HG03064 (cell line): ENCODE data around the gene LIPF.
"Not testable (repeated sequence)": the region's sequence is repeated elsewhere in the genome, so short reads cannot be mapped to it uniquely, and the experiment has no call there.

ENCODE experiments used
- ATAC-seq: cut with Tn5 transposase; IDR thresholded peaks from one replicate; pipeline ENCODE4 v1.9.1; 2021; ENCODE audit warnings: low read depth; ENCODE audit not compliant: unreplicated experiment

Gene LIPF

DNA sequence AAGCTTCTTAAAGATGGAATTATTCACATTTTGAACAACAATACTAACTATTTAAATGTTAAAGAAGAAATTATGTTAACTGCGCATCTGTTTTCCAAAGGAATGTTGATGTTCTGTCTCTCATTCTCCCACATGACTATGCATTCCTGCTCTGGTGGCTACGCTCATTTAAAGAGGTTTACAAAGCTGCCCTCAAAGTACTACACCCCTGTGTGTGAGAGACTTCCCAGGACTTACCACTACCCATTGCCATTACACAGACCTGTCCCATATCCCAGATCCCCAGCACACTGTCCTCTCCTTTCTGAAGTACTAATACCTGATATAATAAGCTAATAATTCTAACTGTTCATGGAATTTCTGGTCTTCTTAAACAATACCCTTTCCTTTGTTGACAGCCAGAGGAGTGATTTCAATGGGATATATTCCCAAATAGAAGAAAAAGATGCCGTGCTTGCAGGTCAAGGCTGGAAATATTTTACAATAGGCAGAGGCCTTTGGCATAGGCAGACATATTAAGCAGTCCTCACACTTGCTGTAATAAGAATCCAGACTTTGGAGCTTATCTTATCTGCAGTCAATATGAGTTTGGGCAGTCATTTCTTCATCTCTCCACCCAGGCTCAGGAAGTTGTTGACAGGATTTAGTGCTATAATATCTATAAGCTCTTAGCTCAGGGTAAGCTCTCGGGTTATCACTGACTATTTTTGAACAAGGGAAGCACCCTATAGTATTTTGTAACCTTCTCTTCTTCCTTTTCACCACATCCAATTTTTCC, 12.2 kb downstream of the LIPF start:
- ATAC-seq: no peak

DNA sequence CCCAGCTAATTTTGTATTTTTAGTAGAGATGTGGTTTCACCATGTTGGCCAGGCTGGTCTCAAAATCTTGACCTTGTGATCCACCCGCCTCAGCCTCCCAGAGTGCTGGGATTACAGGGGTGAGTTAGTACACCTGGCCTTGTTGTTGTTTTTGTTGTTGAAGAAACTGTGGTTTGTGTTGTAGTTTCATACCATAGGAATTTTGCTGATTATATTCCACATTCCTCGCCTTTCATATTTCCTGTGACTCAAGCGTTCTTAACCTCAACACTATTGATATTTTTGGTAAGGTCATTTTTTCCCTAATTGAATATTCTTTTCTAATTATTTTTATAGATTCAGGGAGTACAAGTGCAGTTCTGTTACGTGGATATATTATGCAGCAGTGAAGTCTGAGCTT, 16.7 kb downstream of the LIPF start:
- no peak for ATAC-seq

DNA sequence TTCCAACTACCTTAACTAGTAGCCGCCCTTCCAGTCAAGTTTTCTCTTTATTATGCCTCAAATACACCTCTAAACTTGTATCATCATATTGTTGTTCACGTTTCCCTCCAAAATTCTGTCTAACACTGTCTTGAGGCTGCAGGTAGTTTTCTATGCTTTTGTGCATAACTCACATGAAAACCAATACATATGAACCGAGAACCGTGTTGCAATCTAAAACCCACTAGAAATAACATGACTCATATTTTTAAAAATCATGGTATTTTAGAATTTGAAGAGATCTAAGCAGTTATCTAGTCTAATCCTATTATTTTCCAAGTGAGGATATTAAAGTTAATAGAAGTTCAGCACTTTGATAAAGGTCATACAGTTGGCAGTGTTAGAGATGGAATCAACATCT, 18.2 kb downstream of the LIPF start:
- no peak for ATAC-seq

DNA sequence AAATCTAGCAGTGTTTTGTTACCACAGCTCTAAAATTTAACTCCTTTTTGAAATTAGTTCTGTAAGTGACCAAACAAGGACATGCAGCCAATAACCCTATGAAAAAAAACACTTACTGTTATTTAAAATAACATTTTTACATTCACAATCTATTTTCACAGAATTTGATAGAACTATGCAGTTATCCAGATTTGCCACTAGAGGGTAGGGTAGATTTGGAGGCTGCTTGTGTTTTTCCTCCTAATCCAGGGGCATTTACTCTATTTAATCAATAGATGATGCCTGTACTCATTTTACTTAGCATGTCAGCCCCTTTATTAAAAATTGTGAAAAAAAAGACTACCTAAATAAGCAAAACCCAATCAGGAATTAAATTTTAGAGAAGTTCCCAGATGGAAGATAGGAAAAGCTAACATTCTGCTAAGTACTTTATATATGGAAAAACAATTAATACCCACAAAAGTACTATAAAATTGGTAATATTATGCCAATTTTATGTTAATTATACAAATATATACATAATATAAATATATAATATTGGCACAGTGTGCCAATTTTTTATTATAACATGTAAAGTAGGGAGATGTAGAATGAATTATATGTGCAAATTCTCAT, 23.7 kb downstream of the LIPF start:
- ATAC-seq: no peak

DNA sequence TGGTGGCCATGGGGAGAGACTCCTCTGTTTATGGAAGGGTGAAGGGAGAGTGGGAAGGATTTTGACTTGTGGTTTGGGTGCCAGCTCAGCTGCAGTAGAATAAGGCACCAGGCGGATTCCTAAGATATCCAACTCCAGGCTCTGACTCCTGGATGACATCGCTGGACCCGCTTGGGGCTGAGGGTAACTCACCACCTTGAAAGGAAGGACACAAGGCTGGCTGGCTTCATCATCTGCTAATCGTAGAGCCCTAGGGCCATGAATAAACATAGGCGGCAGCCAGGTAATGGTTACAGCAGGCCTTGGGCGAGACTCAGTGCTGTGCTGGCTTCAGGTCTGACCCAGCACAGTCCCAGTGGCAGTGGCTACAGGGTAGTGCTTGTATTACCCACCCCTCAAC, 25.1 kb downstream of the LIPF start:
- no peak for ATAC-seq

DNA sequence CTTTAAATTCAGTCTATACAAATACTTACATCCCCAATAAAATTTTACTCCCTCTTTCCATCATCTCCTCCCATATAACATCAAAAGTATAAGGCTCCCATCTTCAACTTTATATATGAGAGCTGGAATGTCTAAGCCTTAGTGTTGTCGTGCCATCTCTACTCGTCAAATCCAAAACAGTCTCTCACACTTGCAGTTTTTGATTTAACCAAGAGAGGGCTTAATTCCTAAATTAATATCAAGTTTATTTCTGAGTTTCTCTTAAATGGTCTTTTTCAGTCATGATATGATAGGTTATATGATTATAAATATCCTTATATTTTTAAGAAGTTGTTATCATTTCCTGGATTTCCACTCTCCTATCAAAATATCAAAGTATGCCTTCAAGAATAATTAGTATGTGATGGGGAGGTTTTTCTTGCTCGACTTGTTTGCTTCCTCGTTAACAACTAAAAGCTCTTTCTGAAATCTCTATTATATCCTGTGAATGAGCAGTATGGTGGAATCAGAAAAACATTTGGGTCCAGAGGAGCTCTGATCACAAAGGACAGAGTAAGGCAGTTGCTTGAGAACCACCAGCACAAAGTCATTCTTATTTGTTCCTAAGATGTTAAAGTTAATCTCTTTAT, 29.3 kb downstream of the LIPF start:
- no peak for ATAC-seq

DNA sequence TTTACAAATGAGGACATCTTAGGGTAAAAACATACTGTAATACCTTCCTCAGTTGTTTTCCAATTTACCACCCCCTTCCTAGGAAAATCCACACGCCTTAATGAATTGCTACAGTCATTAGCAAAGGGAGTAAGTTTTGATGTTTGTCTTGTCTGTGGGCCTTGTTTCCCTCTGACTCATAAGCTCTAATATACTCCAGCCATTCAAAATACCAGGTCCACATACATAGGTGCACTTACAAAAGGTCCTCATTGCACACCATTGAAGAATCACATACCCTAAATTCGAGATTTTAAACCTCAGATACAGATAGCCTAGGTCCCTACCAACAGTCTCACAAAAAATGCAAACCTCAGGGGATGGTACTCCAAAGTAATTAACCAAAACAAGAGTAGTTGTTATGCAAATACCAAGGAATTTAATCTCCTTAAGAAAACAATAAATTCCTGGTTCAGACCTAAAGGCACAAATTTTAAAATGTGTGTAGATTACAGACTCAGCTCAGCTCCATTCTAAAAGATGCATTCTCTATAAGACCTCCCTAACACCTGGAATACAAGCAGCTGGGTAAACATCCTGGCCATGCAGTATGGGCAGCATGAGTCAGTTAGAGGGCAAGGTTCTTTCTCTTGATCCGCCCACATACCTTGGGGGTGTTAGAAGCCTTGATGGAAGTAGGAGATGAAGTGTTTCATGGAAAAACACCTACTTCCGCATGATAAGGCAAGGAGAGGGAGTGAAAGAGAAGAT, 38.8 kb downstream of the LIPF start:
- ATAC-seq: no peak

DNA sequence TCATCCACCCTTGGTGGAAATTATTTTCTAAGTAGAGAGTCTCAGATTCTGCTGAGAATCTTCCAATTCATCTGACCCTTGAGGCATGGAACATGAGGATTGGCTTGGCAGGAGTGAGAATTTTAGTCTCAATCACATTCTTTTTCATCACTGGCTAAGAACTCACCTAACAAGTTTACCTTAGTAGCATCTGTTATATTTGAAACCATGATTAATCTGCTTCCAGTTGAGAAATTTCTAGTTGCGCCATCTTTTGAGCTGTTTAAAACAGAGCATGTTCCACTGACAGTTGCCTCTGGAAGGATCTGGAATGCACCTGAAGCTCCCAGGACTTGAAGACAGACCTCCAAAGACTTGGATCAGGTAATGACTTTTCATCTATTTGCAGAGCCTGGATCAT, 41.7 kb downstream of the LIPF start, which contains the start of gene LIPK:
Gene LIPK (plus strand): TSS at position 292 of the 400 bp plus-strand sequence. CDS start 18,295 bp downstream, outside the sequence.
- no peak for ATAC-seq

DNA sequence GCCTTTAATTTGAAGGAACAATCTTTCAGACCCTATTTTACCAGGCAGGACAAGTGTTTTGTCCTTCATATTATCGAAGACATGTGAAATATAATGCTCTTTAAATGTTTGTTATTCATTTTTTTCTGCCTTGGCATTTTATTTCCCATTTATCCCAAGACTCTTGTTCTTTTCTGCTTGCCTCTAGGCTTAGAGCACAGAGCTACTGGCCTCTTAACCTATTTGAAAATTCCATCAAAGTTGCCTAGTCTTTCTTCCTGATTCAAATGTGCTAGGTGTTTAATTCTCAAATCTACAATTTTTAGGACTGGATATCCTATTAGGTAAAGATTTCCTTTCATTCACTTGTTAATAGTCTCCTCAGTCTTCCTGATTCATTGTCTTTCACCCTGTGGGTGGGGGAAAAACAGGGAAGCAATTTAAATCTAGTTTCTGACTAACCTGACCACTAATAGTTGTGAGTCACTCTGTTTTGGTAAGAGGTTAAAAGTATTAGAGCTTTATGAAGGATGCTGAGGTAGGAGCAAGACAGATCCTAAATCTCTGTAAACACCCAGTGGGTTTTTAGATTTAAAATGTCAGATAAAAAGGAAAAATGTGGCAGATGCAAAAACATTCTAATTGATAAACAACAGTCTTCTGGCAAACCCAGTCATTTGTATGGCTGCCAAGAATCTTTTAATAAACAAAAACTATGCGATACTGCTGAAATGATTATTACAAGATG, 43.4 kb downstream of the LIPF start:
- ATAC-seq: no peak

DNA sequence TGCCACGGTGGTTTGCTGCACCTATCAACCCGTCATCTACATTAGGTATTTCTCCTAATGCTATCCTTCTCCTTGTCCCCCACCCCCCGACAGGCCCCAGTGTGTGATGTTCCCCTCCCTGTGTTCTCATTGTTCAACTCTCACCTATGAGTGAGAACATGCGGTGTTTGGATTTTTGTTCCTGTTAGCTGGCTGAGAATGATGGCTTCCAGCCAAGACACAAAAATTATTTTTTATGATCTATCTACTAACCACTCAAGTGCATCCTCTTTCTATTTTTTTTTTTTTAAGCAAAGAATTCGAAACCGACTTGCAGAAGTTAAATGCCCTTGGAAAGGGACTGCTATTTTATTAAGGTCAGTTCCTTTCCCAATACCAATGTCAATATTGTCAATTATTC, 45.1 kb downstream of the LIPF start:
- not testable (repeated sequence) for ATAC-seq

DNA sequence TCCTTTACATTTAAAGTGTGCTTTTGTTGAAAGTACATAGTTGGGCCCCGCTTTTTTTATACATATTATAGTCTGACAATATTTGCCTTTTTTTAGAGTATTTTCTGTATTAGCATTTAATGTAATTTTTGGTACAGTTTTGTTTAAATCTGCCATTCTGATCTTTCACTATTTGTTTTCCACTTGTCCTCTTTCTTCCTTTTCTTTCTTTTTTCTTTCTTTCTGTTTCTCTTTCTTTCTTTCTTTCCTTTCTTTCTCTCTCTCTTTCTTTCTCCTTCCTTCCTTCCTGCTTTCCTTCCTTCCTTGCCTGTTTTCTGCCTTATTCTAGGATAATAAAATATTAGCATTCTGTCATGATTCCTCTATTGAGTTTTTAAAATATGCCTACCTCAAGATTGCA, 51.3 kb downstream of the LIPF start:
- no peak for ATAC-seq

DNA sequence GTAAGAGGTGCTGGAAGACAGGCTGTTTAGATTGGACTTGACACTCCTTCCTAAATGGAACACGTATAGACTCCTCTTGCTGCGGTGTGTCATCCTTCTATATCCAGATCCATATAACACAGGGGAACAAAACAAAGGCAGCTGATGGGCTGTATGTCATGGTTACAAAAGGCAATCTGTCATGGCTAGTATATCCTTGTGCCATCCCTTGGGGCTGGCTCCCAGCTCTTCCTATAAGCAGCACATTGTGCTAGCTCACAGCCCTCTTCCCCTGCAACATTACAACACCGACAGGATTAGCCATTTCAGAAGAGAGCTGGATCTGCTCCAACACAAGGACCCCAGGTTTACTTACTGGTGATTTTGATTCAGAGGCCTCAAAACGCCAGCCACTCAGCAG, 57.1 kb downstream of the LIPF start:
- no peak for ATAC-seq

DNA sequence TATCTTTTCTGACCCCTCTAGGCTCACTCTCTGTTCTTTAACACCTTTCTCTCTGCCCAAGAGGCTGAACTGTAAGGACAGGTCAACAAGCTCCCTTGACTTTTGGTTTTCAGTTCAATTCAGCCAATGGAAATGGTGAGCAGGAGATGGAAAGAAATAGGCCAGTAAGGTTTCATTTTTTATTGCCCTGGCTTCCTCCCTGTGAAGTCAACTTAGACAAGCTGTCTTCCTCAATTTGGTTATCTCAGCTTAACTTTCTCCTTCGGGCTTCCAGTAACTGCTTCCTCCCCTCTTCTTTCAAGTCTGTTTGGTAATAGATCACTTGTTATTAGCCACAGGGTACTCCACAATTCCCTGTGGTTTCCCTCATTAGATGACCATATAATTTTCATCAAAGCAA, 61.6 kb downstream of the LIPF start:
- no peak for ATAC-seq

DNA sequence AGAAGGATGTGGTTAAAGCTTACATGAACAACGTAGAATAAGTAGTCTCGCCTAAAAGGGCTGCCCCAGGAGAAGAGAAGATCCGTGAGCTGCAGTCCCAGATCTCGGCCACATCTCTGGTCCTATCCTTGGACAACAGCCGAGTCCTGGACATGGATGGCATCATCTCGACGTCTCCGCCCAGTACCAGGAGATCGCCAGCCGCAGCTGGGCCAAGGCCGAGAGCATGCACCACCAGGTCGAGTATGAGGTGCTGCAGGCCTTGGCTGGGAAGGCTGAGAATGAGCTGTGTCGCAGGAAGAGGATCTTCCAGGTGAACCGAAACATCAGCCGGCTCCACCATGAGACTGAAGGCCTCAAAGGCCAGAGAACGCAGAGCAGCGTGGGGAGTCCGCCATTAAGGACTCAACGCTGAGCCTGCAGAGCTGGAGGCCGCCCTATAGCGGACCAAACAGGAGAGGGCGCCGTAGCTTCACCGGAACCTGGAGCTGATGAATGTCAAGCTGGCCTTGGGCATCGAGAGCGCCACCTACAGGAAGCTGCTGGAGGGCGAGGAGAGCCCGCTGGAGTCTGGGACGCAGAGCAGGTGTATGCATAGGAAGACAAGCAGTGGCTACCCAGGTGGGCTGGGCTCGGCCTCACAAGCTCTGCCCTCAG, 64.0 kb downstream of the LIPF start:
- no peak for ATAC-seq
